Neural cell (in vitro differentiated cells): ENCODE data around the gene ATP8B3. TPM values are rescaled to one million over a fixed set of nuclear protein-coding genes. Genes with fewer than 3 reads are reported as not detected.
A peak's percentile ranks its signal among the peaks of the same experiment; 100 is the strongest.

Experiments used
- H2AFZ ChIP-seq: fragments of 200-600, 300-800 bp; sonication (generic), shearing (Covaris generic); 2 replicates; pipeline ENCODE4 v1.6.0; 2014; ENCODE audit warnings: low read depth, mild to moderate bottlenecking, antibody characterized with exemption, low read length, moderate library complexity
- H3F3A ChIP-seq: fragments of 200-600 bp; shearing (Covaris generic); 2 replicates; pipeline ENCODE4 v1.6.1; 2016; ENCODE audit warnings: mild to moderate bottlenecking, moderate library complexity, mixed read lengths, antibody characterized with exemption, low read length; ENCODE audit not compliant: insufficient read depth, poor library complexity, severe bottlenecking
- H3K27ac ChIP-seq: fragments of 200-600, 300-800 bp; sonication (generic), shearing (Covaris generic); 2 replicates; pipeline ENCODE4 v1.5.1; 2014; ENCODE audit warnings: mild to moderate bottlenecking, low read length, moderate library complexity
- H3K27me3 ChIP-seq: fragments of 300-800, 200-600 bp; sonication (generic), shearing (Covaris generic); 2 replicates; pipeline ENCODE4 v1.6.0; 2014; ENCODE audit warnings: mild to moderate bottlenecking, low read depth, low read length, moderate library complexity; ENCODE audit not compliant: insufficient read depth
- H3K36me3 ChIP-seq: fragments of 300-800, 200-600 bp; sonication (generic), shearing (Covaris generic); 2 replicates; pipeline ENCODE4 v1.5.1; 2014; ENCODE audit warnings: mild to moderate bottlenecking, antibody characterized with exemption, low read length, moderate library complexity; ENCODE audit not compliant: insufficient read depth
- H3K4me2 ChIP-seq: fragments of 300-800, 200-600 bp; sonication (generic), shearing (Covaris generic); 2 replicates; pipeline ENCODE4 v1.6.0; 2014; ENCODE audit warnings: mild to moderate bottlenecking, low read length
- H3K4me3 ChIP-seq: fragments of 300-800, 200-600 bp; sonication (generic), shearing (Covaris generic); 2 replicates; pipeline ENCODE4 v1.5.1; 2014; ENCODE audit warnings: mild to moderate bottlenecking, low read length, moderate library complexity
- H3K79me2 ChIP-seq: fragments of 200-600 bp; shearing (Covaris generic); replicated peaks from 2 replicates; pipeline ENCODE4 v1.6.0; 2014; ENCODE audit warnings: mild to moderate bottlenecking, low read length, moderate library complexity; ENCODE audit not compliant: insufficient read depth
- H3K9ac ChIP-seq: fragments of 300-800, 200-600 bp; sonication (generic), shearing (Covaris generic); 2 replicates; pipeline ENCODE4 v1.6.1; 2016; ENCODE audit warnings: mild to moderate bottlenecking, low read length, mixed read lengths
- H3K9me2 ChIP-seq: fragments of 200-600 bp; shearing (Covaris generic); 2 replicates; pipeline ENCODE4 v1.6.1; 2016; ENCODE audit warnings: mild to moderate bottlenecking, low read length, mixed read lengths; ENCODE audit not compliant: insufficient read depth
- H3K9me3 ChIP-seq: fragments of 200-600, 300-800 bp; sonication (generic), shearing (Covaris generic); 2 replicates; pipeline ENCODE4 v1.6.1; 2016; ENCODE audit warnings: mild to moderate bottlenecking, mixed run types, low read length, moderate library complexity, mixed read lengths
- H4K20me1 ChIP-seq: fragments of 200-600 bp; shearing (Covaris generic); 2 replicates; pipeline ENCODE4 v1.6.1; 2016; ENCODE audit warnings: mild to moderate bottlenecking, mixed run types; ENCODE audit not compliant: insufficient read depth
- CTCF ChIP-seq: fragments of 450-650 bp; IDR thresholded peaks from 2 replicates; pipeline ENCODE4 v1.5.1; 2014; ENCODE audit warnings: antibody characterized with exemption, mild to moderate bottlenecking, moderate library complexity; ENCODE audit not compliant: poor library complexity, severe bottlenecking
- EP300 ChIP-seq: fragments of 450-650 bp; conservative IDR thresholded peaks from 2 replicates; pipeline ENCODE4 v1.6.1; 2014; ENCODE audit warnings: antibody characterized with exemption, mild to moderate bottlenecking, moderate library complexity; ENCODE audit not compliant: poor library complexity, severe bottlenecking
- EZH2 ChIP-seq: fragments of 200-600, 300-800 bp; shearing (Covaris generic), sonication (generic); IDR thresholded peaks from 2 replicates; pipeline ENCODE4 v1.6.1; 2014; ENCODE audit warnings: antibody characterized with exemption, low read length, borderline replicate concordance, mild to moderate bottlenecking; ENCODE audit not compliant: insufficient read depth, poor library complexity, severe bottlenecking
- MXI1 ChIP-seq: fragments of 450-650 bp; conservative IDR thresholded peaks from 2 replicates; pipeline ENCODE4 v1.6.1; 2014; ENCODE audit warnings: antibody characterized with exemption, mild to moderate bottlenecking; ENCODE audit not compliant: poor library complexity, severe bottlenecking
- POLR2AphosphoS5 ChIP-seq: IDR thresholded peaks from 2 replicates; pipeline ENCODE4 v1.6.1; 2012
- RAD21 ChIP-seq: fragments of 450-650 bp; conservative IDR thresholded peaks from 2 replicates; pipeline ENCODE4 v1.6.1; 2014; ENCODE audit warnings: antibody characterized with exemption, mild to moderate bottlenecking, moderate library complexity
- REST ChIP-seq: IDR thresholded peaks from 2 replicates; pipeline ENCODE4 v1.6.1; 2012; ENCODE audit warnings: borderline replicate concordance
- SMC3 ChIP-seq: fragments of 450-650 bp; conservative IDR thresholded peaks from 2 replicates; pipeline ENCODE4 v1.6.1; 2014; ENCODE audit warnings: antibody characterized with exemption, mild to moderate bottlenecking, moderate library complexity; ENCODE audit not compliant: poor library complexity
- TAF1 ChIP-seq: IDR thresholded peaks from 2 replicates; pipeline ENCODE4 v1.6.1; 2012; ENCODE audit warnings: low read depth
- polyA plus RNA-seq: library from polyadenylated mRNA; depleted of rRNA; stranded (reverse); fragments of >200 nt; gene quantifications from 2 replicates; pipeline ENCODE4 v1.2.3, GENCODE V29; 2014

Gene ATP8B3
- polyA plus RNA-seq, 1 donor from 2014 or later = 1.5 TPM

- no peaks in the 10 kb centered on the region for H3K9me2 ChIP-seq
- H3K27ac ChIP-seq = no peak overlapping the region
- TF ChIP-seq CTCF (no peak), REST (no peak), MXI1 (no peak), RAD21 (no peak), EZH2 (no peak), POLR2AphosphoS5 (no peak), SMC3 (no peak), EP300 (no peak), TAF1 (no peak)
- peak overlapping the region; percentile 96 for H3K4me3 ChIP-seq
- H3K9me3 ChIP-seq = no peaks in the 10 kb centered on the region
- H3K27me3 ChIP-seq = no peaks in the 10 kb centered on the region
- H4K20me1 ChIP-seq = no peaks in the 10 kb centered on the region
- no peaks in the 10 kb centered on the region for H3K36me3 ChIP-seq
- no peak overlapping the region for H3K4me2 ChIP-seq
- peaks cover 31% of the 10 kb centered on the region for H3K79me2 ChIP-seq
- no peak overlapping the region for H2AFZ ChIP-seq
- no peak overlapping the region for H3K9ac ChIP-seq
- no peaks in the 10 kb centered on the region for H3F3A ChIP-seq
Measured at GRCh38 chr19:1849132-1849474, 37.0 kb upstream of the ATP8B3 start.

- H3K9me3 ChIP-seq = no peaks in the 10 kb centered on the region
- H2AFZ ChIP-seq = no peak within 1 kb of the TSS
- no peaks in the 10 kb centered on the region for H3K36me3 ChIP-seq
- H3K9ac ChIP-seq = peak within 1 kb of the TSS; percentile 93
- H3K79me2 ChIP-seq = peaks cover 32% of the 10 kb centered on the region
- H3K9me2 ChIP-seq = no peaks in the 10 kb centered on the region
- TF ChIP-seq CTCF = peak; percentile 97
- no peak for TF ChIP-seq EZH2
- TF ChIP-seq MXI1 = peak; percentile 65
- TF ChIP-seq SMC3 = peak; percentile 73
- TF ChIP-seq TAF1 = peak; percentile 88
- TF ChIP-seq RAD21 = peak; percentile 60
- TF ChIP-seq REST = peak; percentile 88
- peak; percentile 62 for TF ChIP-seq EP300
- TF ChIP-seq POLR2AphosphoS5 = peak; percentile 64
- H4K20me1 ChIP-seq = no peaks in the 10 kb centered on the region
- peak within 1 kb of the TSS; percentile 91 for H3K27ac ChIP-seq
- peak within 1 kb of the TSS; percentile 96 for H3K4me3 ChIP-seq
- no peaks in the 10 kb centered on the region for H3F3A ChIP-seq
- H3K27me3 ChIP-seq = no peaks in the 10 kb centered on the region
- peak within 1 kb of the TSS; percentile 94 for H3K4me2 ChIP-seq
Measured at GRCh38 chr19:1848399-1849131, 36.5 kb upstream of the ATP8B3 start, which contains the start of gene REXO1. Gene REXO1 (minus strand): TSS chr19:1848483. CDS start chr19:1848358, 125 bp downstream.
